Epithelial cell of umbilical artery (primary cell): ENCODE results near the gene GABARAP. TPM values are rescaled to one million over a fixed set of nuclear protein-coding genes. Genes with fewer than 3 reads are reported as not detected.

Experiments
- total RNA-seq: library from RNA; depleted of rRNA; stranded (reverse); fragments of >200 nt; gene quantifications from 2 replicates; pipeline ENCODE4 v1.2.3, GENCODE V29; 2014

The GABARAP gene
- total RNA-seq, result 52.1 and 157 TPM in 2 replicates

GRCh38 chr17:7241783-7242716 lies at the start of gene GABARAP:
GABARAP (minus strand) TSS chr17:7242449; CDS start chr17:7242330, 119 bp downstream.

GRCh38 chr17:7281074-7281952 lies 39.1 kb upstream of the GABARAP start, which contains the start of gene SLC2A4:
SLC2A4 (plus strand) TSS chr17:7281718; CDS start chr17:7281935, 217 bp downstream.

GRCh38 chr17:7262192-7262934 lies 20.1 kb upstream of the GABARAP start, which contains the start of gene CLDN7:
CLDN7 (minus strand) TSS chr17:7262478; CDS start chr17:7262043, 435 bp downstream.

GRCh38 chr17:7252176-7253043 lies 10.2 kb upstream of the GABARAP start, which contains the start of gene ELP5:
ELP5 (plus strand) TSS chr17:7252215; CDS start chr17:7252551, 336 bp downstream.

DNA sequence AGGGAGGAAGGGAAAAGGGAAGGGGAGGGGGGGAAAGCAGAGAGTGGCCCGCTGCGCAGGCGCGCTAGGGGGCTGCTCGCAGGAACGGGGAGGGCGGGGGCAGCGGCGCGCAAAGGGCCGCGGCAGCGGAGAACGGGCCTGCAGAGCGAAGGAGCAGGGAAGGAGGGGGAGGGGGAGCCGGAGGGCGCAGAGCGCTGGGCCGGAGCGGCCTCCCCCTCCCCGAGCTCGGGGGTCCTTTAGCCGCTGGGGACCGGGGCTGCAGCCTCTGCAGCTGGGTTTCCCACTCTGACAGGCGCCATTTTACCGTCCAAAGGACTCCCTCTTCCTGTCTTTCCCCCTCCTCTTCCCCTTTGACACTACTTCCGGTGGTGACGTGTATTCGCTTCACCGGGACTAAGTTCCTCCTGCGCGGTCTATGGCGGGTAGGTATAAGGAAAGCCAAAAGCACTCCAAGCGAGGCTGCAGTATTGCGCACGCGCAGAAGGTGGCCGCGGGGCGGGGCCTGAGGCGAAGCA lies 9.5 kb upstream of the GABARAP start, which contains the start of gene CTDNEP1:
Gene CTDNEP1, minus strand, starts transcription at position 74 of the 515 bp plus-strand sequence. CDS start 438 bp downstream, outside the sequence.

GRCh38 chr17:7239091-7240027 lies 2.9 kb downstream of the GABARAP start, which contains the start of gene PHF23:
PHF23 (minus strand) TSS chr17:7239457; CDS start chr17:7239279, 178 bp downstream.

DNA sequence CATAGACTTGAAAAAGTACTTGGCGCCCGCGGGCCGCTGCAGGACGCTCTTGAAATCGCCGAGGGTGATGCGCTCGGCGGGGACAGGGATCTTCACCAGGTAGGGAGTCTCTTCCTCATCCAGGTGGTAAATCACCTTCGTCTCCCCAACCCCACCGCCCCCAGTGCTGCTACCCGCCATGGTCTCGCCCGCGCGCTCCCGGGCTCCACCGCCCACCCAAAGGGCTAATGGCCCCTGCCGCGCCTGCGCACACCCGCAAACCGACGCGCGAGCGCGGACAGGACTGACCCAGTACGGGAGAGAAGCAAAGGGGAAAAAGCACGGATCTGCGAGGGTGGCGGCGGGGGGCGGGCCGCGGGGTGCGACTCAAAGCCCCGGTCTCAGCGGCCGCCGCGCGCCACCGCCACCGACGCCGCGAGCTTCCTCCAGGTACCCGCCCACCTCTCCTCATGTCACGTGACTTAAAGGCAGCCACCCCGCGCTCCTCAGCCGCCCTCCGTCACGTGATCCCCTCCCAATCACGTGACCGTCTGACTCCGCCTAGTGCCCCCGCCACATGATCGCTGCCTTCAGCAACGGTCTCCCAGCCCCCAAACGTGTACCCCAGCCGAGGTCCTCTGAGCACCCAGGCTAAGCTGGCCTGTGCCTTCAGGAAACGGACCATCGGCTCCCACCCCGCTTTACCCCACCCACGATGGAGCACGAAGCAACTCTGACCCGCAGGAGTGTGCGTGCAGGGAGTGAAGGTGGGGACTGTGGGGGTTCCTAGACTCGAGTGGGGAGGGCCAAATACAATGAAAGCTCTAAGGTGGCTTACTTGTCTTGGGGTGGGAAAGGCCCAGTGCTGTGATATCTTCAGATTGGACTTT lies 7.9 kb downstream of the GABARAP start, which contains the start of gene DVL2:
Gene DVL2, minus strand, starts transcription at position 435 of the 869 bp plus-strand sequence. Its CDS starts 255 bp downstream, at position 180.

GRCh38 chr17:7219812-7220592 lies 22.2 kb downstream of the GABARAP start, which contains the start of the genes ACADVL and DLG4:
ACADVL (plus strand) TSS chr17:7219938; CDS start chr17:7219985, 47 bp downstream.
DLG4 (minus strand) TSS chr17:7219836.

Other genes with a start within 250 kb of the GABARAP start
- not detected in 2 replicates for gene ALOX12, start 246.4 kb downstream of the GABARAP start, total RNA-seq
- gene RNASEK, start 229.8 kb downstream of the GABARAP start, total RNA-seq, result 13.0 and 49.7 TPM in 2 replicates
- 107 and 156 TPM in 2 replicates for gene BCL6B, start 219.4 kb downstream of the GABARAP start, total RNA-seq
- gene SLC16A13, start 206.4 kb downstream of the GABARAP start, total RNA-seq, result 0.97 and 1.8 TPM in 2 replicates
- 0.32 and 0.46 TPM in 2 replicates for gene SLC16A11, start 198.4 kb downstream of the GABARAP start, total RNA-seq
- 0.15 TPM in 1 of 2 replicates, not detected in the other for gene CLEC10A, start 162.2 kb downstream of the GABARAP start, total RNA-seq
- not detected in 2 replicates for gene ASGR2, start 127.6 kb downstream of the GABARAP start, total RNA-seq
- 5.5 and 9.1 TPM in 2 replicates for gene ASGR1, start 63.1 kb downstream of the GABARAP start, total RNA-seq
- 7.8 and 10.4 TPM in 2 replicates for gene DLG4, start 22.6 kb downstream of the GABARAP start, total RNA-seq
- 164 and 179 TPM in 2 replicates for gene ACADVL, start 22.5 kb downstream of the GABARAP start, total RNA-seq
- 36.1 and 40.6 TPM in 2 replicates for gene DVL2, start 7.9 kb downstream of the GABARAP start, total RNA-seq
- 39.7 and 43.9 TPM in 2 replicates for gene PHF23, start 3.0 kb downstream of the GABARAP start, total RNA-seq
- gene CTDNEP1, start 9.3 kb upstream of the GABARAP start, total RNA-seq, result 14.1 and 19.5 TPM in 2 replicates
- gene ELP5, start 9.8 kb upstream of the GABARAP start, total RNA-seq, result 48.8 and 52.3 TPM in 2 replicates
- 12.9 and 15.6 TPM in 2 replicates for gene CLDN7, start 20.0 kb upstream of the GABARAP start, total RNA-seq
- under 0.01 and 0.30 TPM in 2 replicates for gene SLC2A4, start 39.3 kb upstream of the GABARAP start, total RNA-seq
- gene YBX2, start 52.2 kb upstream of the GABARAP start, total RNA-seq, result 0.15 TPM in 1 of 2 replicates, not detected in the other
- 761 and 967 TPM in 2 replicates for gene EIF5A, start 65.2 kb upstream of the GABARAP start, total RNA-seq
- 34.8 and 60.0 TPM in 2 replicates for gene GPS2, start 72.9 kb upstream of the GABARAP start, total RNA-seq
- gene NEURL4, start 86.9 kb upstream of the GABARAP start, total RNA-seq, result 12.0 and 17.9 TPM in 2 replicates
- not detected in 2 replicates for gene ACAP1, start 94.1 kb upstream of the GABARAP start, total RNA-seq
- gene KCTD11, start 109.7 kb upstream of the GABARAP start, total RNA-seq, result 1.9 and 2.9 TPM in 2 replicates
- gene TMEM95, start 112.7 kb upstream of the GABARAP start, total RNA-seq, result not detected in 2 replicates
- gene TNK1, start 138.6 kb upstream of the GABARAP start, total RNA-seq, result 0.91 TPM in 1 of 2 replicates, not detected in the other
- 8.4 and 15.3 TPM in 2 replicates for gene PLSCR3, start 152.1 kb upstream of the GABARAP start, total RNA-seq
- 71.3 and 188 TPM in 2 replicates for gene TMEM256, start 161.6 kb upstream of the GABARAP start, total RNA-seq
- gene NLGN2, start 165.4 kb upstream of the GABARAP start, total RNA-seq, result 2.1 and 2.6 TPM in 2 replicates
- gene SPEM1, start 177.9 kb upstream of the GABARAP start, total RNA-seq, result not detected in 2 replicates
- gene SPEM2, start 183.2 kb upstream of the GABARAP start, total RNA-seq, result not detected in 2 replicates
- not detected in 2 replicates for gene SPEM3, start 186.4 kb upstream of the GABARAP start, total RNA-seq
- 5.6 and 7.5 TPM in 2 replicates for gene TMEM102, start 193.0 kb upstream of the GABARAP start, total RNA-seq
- 0.15 and 0.32 TPM in 2 replicates for gene FGF11, start 197.1 kb upstream of the GABARAP start, total RNA-seq
- gene CHRNB1, start 202.6 kb upstream of the GABARAP start, total RNA-seq, result 4.5 and 6.5 TPM in 2 replicates
- 6.7 and 7.1 TPM in 2 replicates for gene ZBTB4, start 237.2 kb upstream of the GABARAP start, total RNA-seq
- gene SLC35G6, start 239.0 kb upstream of the GABARAP start, total RNA-seq, result not detected in 2 replicates
- gene POLR2A, start 241.9 kb upstream of the GABARAP start, total RNA-seq, result 54.1 and 66.9 TPM in 2 replicates